Transverse colon (tissue), 4 donors: Measurements from ENCODE around the gene IL20. TPM values are rescaled to one million over a fixed set of nuclear protein-coding genes. Genes with fewer than 3 reads are reported as not detected.

Experiments used
- DNase-seq: peaks from one replicate; pipeline ENCODE4 v3.0.0-alpha.2; 2019
- H3K27ac ChIP-seq, 4 donors: fragments of 200-600 bp; sonication (generic); 2 replicates each; pipeline ENCODE4 v1.5.1; 2016 to 2018; ENCODE audit warnings: inconsistent platforms in 4 of 4
- H3K27me3 ChIP-seq: fragments of 200-600 bp; sonication (generic); 2 replicates; pipeline ENCODE4 v1.5.1; 2017; ENCODE audit warnings: inconsistent platforms
- H3K36me3 ChIP-seq, 4 donors: fragments of 200-600 bp; sonication (generic); 2 replicates each; pipeline ENCODE4 v1.5.1; 2017 to 2019; ENCODE audit warnings: inconsistent platforms in 4 of 4
- H3K4me1 ChIP-seq, 4 donors: fragments of 200-600 bp; sonication (generic); 2 replicates each; pipeline ENCODE4 v1.5.1; 2017 to 2020; ENCODE audit warnings: inconsistent platforms in 4 of 4
- H3K4me3 ChIP-seq, 4 donors: fragments of 200-600 bp; sonication (generic); 1 replicate in 1 of 4; 2 replicates in 3 of 4; pipeline versions ENCODE4 v1.5.1 to v1.6.1; 2017 to 2019; ENCODE audit warnings: inconsistent platforms in 4 of 4
- H3K9me3 ChIP-seq, 2 donors: fragments of 200-600 bp; sonication (generic); 2 replicates each; pipeline ENCODE4 v1.5.1; 2017 to 2019; ENCODE audit warnings: inconsistent platforms in 2 of 2
- EP300 ChIP-seq: sonication (generic); formaldehyde crosslinking; IDR thresholded peaks from one replicate; pipeline ENCODE4 v1.6.1; 2017; ENCODE audit warnings: antibody characterized with exemption, low read depth
- POLR2A ChIP-seq: fragments of 450-650 bp; IDR thresholded peaks from one replicate; pipeline ENCODE4 v1.6.1; 2016; ENCODE audit warnings: antibody characterized with exemption, mild to moderate bottlenecking, moderate library complexity
- POLR2AphosphoS5 ChIP-seq, 3 donors: sonication (generic); formaldehyde crosslinking; IDR thresholded peaks; one replicate each; pipeline ENCODE4 v1.6.1; 2016; ENCODE audit warnings: antibody characterized with exemption in 3 of 3
- WGBS, 2 donors: methylation state at CpG; one replicate each; pipeline ENCODE4 v1.1.5; 2018; ENCODE audit warnings: low coverage in 1 of 2; 5-methylcytosine and 5-hydroxymethylcytosine counted together
- in situ Hi-C, 4 donors: fragments of 200-750 bp; cut with MboI; loops; one replicate each; pipeline versions ENCODE4 v1.15.0 to v1.15.1; 2017; ENCODE audit warnings: low sequenced_read_pairs in 3 of 4, low pct_ligation_motif_present in 1 of 4, low pct_unique_long_range_greater_than_20kb in 1 of 4
- intact Hi-C: fragments of 100-400 bp; cut with DNase I; formaldehyde crosslinking; loops from one replicate; pipeline ENCODE4 v1.15.1; 2023; ENCODE audit warnings: low total_unique reads
- total RNA-seq, 4 donors: library from RNA; depleted of rRNA; stranded (reverse); fragments of >200 nt; gene quantifications; one replicate each; pipeline ENCODE4 v1.1.0, GENCODE V29; 2016
- TF ChIP-seq, protein P1 (sequence below), 5 experiments: fragments of 200-600 bp in 3 of 5; fragments of 450-650 bp in 2 of 5; sonication (generic) in 3 of 5; IDR thresholded peaks; 1 replicate in 2 of 5; 2 replicates in 3 of 5; pipeline ENCODE4 v1.5.1; 2016 to 2017; ENCODE audit warnings: antibody characterized with exemption in 5 of 5, inconsistent platforms in 3 of 5, mild to moderate bottlenecking in 2 of 5, moderate library complexity in 1 of 5

The IL20 gene
- total RNA-seq, 4 donors from 2014 or later: not detected

DNA sequence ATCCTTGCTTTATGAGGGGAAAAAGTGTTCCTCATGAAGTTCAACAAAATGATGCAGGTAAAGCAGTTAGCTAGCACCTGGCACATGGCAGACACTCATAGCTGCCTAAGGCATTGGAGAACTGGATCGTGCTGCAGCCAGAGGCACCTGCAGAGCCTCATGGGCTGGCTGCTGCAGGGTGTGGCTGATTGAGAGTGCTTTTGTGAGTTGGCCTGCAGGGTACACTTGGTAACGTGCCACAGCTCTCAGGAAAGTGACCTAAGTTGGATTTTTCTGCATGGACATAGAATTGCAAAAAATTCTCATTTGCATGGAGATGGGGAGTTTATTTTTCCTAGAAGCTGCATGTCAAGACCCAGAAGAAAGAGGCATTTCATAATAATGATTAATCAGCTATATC, 31.6 kb upstream of the IL20 start:
- WGBS, 2 donors: 28% methylated on average over 2 of the region's 2 CpGs; no CpG with 5 or more reads in 1 of the 2 donors
- in situ Hi-C loops: no loop called here
- H3K4me1 ChIP-seq: peaks cover 0 to 25% (median 0%) of the 10 kb centered on the region in 4 donors
- TF ChIP-seq POLR2AphosphoS5 (IDR thresholded peaks at IDR 0.05): no peak
- TF ChIP-seq, protein P1, sequence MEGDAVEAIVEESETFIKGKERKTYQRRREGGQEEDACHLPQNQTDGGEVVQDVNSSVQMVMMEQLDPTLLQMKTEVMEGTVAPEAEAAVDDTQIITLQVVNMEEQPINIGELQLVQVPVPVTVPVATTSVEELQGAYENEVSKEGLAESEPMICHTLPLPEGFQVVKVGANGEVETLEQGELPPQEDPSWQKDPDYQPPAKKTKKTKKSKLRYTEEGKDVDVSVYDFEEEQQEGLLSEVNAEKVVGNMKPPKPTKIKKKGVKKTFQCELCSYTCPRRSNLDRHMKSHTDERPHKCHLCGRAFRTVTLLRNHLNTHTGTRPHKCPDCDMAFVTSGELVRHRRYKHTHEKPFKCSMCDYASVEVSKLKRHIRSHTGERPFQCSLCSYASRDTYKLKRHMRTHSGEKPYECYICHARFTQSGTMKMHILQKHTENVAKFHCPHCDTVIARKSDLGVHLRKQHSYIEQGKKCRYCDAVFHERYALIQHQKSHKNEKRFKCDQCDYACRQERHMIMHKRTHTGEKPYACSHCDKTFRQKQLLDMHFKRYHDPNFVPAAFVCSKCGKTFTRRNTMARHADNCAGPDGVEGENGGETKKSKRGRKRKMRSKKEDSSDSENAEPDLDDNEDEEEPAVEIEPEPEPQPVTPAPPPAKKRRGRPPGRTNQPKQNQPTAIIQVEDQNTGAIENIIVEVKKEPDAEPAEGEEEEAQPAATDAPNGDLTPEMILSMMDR (IDR thresholded peaks at IDR 0.05): no peak
- no peak for TF ChIP-seq EP300
- TF ChIP-seq POLR2A: no peak
- no peak overlapping the region for H3K27ac ChIP-seq
- no peak overlapping the region for H3K4me3 ChIP-seq
- DNase-seq: peak; percentile 33
- peaks cover 15% of the 10 kb centered on the region for H3K27me3 ChIP-seq
- no peaks in the 10 kb centered on the region for H3K9me3 ChIP-seq
- intact Hi-C loops: no loop called here
- H3K36me3 ChIP-seq: no peaks in the 10 kb centered on the region

DNA sequence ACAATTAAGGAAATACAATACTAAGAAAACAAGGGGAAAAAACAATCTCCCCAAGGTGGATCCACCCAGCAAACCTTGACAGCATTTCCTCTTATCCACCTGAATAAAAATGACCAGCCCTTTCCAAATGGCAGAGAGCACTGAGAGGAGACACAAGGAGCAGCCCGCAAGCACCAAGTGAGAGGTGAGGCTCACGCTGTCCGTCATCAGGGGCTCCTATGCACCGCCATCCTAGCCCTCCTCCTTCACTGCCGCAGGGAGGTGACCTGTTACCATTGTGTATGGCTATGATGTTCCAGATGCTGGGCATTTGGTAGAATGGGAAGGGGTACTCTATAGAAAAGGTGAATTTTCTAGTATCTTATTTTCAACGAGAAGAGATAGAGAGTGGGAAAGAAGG, 31.2 kb upstream of the IL20 start:
- Histone ChIP-seq H3K27ac (no peak overlapping the region), H3K4me3 (no peak overlapping the region), H3K9me3 (no peaks in the 10 kb centered on the region), H3K4me1 (peaks cover 0 to 25% (median 0%) of the 10 kb centered on the region in 4 donors), H3K36me3 (no peaks in the 10 kb centered on the region), H3K27me3 (peaks cover 15% of the 10 kb centered on the region)
- no peak for DNase-seq
- TF ChIP-seq, protein P1 (IDR thresholded peaks at IDR 0.05): no peak
- no peak for TF ChIP-seq POLR2AphosphoS5 (IDR thresholded peaks at IDR 0.05)
- no peak for TF ChIP-seq POLR2A
- no peak for TF ChIP-seq EP300
- 87 to 89% methylated on average over 6 of the region's 6 CpGs for WGBS, 2 donors
- in situ Hi-C loops: no loop called here
- intact Hi-C loops: no loop called here

DNA sequence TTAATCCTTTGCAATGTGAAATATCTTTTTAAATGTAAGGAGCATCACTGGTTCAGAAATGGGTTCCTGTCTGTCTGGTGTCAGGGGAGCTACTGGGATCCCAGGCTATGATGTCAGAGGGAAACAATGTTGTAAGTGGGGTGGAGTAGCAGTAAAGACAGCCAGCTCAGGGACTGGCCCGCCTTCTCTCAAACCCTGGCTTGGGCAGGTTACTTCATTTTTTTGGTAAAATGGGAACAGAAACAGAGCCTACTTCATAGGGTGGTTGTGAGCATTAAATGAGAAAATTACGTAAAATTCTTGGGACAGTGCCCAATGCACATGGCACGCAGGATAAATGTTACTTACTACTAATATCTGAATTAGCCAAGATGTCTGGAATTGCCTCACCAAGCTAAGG, 30.7 kb upstream of the IL20 start:
- TF ChIP-seq, protein P1 (IDR thresholded peaks at IDR 0.05): no peak
- TF ChIP-seq EP300 (no peak), POLR2A (no peak), POLR2AphosphoS5 (IDR thresholded peaks at IDR 0.05) (no peak)
- DNase-seq: no peak
- H3K4me1 ChIP-seq: peaks cover 0 to 22% (median 0%) of the 10 kb centered on the region in 4 donors
- in situ Hi-C loops (no loop called here), intact Hi-C loops (no loop called here)
- peaks cover 15% of the 10 kb centered on the region for H3K27me3 ChIP-seq
- no peak overlapping the region for H3K4me3 ChIP-seq
- no peak overlapping the region for H3K27ac ChIP-seq
- no peaks in the 10 kb centered on the region for H3K36me3 ChIP-seq
- no peaks in the 10 kb centered on the region for H3K9me3 ChIP-seq
- WGBS, 2 donors: 65 to 71% methylated on average over 2 to 3 of the region's 3 CpGs

DNA sequence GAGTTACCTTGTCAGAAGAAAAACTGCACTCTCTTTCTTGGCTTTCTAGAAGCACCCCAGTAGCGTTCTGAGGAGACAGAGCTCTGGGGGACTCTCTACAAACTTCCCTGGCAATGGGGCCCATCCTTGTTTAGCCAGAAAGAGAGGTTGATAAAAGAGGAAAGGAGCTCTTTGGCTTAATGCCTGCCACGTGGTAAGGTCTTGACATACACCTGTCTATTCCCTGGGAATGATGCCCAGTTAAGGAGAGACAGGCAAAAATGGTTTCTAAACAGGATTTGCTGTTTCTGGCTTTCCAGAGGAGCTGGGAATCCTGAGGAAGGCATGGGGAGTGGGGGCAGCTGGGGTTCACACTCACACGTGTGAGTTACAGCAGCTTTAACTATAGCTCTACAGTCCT, 30.2 kb upstream of the IL20 start:
- in situ Hi-C loops (no loop called here), intact Hi-C loops (no loop called here)
- WGBS, 2 donors: 34% methylated on average over 3 of the region's 3 CpGs; no CpG with 5 or more reads in 1 of the 2 donors
- Histone ChIP-seq H3K4me3 (no peak overlapping the region), H3K36me3 (no peaks in the 10 kb centered on the region), H3K9me3 (no peaks in the 10 kb centered on the region), H3K27me3 (peaks cover 15% of the 10 kb centered on the region), H3K27ac (no peak overlapping the region), H3K4me1 (peaks cover 0 to 19% (median 0%) of the 10 kb centered on the region in 4 donors)
- TF ChIP-seq POLR2A (no peak), EP300 (no peak), POLR2AphosphoS5 (IDR thresholded peaks at IDR 0.05) (no peak)
- TF ChIP-seq, protein P1 (IDR thresholded peaks at IDR 0.05): no peak
- DNase-seq: no peak
